T-helper 22 cell (primary cell): ENCODE measurements around the gene ADTRP.
"Not testable (repeated sequence)": the region's sequence is repeated elsewhere in the genome, so short reads cannot be mapped to it uniquely, and the experiment has no call there.

Experiments used
- DNase-seq: peaks from one replicate; pipeline ENCODE4 v3.0.0-alpha.2; 2020; ENCODE audit warnings: low read depth

The ADTRP gene

GRCh38 chr6:11803591-11803971, 25.0 kb upstream of the ADTRP start:
- DNase-seq = no peak

- no peak for DNase-seq
These were observed 24.4 kb upstream of the ADTRP start for GRCh38 chr6:11802886-11803590.

DNA sequence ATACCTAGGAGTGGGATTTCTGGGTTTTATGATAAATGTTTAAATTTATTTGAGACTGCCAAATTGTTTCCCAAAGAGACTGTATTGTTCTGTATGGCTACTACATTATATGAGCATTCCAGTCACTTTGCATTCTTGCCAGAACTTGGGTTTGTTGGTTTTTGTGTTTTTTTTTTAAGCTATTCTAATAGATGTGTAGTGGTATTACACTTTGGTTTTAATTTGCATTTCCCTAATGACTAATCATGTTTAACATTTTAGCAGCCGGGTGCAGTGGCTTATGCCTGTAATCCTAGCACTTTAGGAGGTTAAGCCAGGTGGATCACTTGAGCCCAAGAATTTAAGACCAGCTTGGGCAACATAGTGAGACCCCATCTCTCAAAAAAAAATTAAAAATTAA, 21.9 kb upstream of the ADTRP start:
- not testable (repeated sequence) for DNase-seq

- DNase-seq = no peak
These were observed 19.9 kb upstream of the ADTRP start for GRCh38 chr6:11798538-11798937.

- no peak for DNase-seq
These were observed 19.5 kb upstream of the ADTRP start for GRCh38 chr6:11798096-11798495.

GRCh38 chr6:11796829-11797228, 18.2 kb upstream of the ADTRP start:
- DNase-seq = no peak

GRCh38 chr6:11795403-11795802, 16.8 kb upstream of the ADTRP start:
- DNase-seq = no peak

GRCh38 chr6:11793277-11793676, 14.7 kb upstream of the ADTRP start:
- no peak for DNase-seq

DNA sequence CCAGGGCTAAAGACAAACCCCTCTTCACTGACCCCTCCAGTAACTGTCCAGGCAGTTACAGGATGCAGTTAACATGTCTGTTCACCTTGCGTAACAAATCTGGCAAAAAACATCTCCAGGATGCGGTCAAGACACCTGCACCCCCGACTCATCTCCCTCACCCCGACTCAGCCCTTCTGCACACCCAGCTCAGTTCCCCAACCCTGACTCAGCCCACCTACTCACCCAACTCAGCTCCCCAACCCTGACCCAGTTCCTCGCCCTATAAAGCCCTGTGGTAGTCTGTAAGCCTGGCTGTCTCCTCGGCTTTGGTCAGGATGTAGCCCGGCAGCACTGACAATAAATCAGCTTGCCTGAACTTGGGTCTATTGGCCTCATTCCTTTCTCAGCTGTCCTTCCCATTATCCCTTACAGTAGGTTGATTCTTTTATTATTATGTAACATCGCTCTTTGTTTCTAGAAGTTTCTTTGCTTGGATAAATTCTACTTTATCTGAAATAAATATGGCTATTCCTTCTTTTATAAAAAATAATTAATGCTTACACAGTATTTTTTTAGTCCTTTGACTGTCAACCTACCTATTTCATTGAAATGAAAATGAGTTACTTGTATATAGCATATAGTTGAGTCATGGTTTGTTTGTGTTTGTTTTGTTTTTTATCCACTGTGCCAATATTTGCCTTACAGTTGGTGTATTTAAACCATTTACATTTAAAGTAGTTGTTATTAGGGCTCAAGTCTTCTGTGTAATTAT, 12.9 kb upstream of the ADTRP start:
- no peak for DNase-seq

DNA sequence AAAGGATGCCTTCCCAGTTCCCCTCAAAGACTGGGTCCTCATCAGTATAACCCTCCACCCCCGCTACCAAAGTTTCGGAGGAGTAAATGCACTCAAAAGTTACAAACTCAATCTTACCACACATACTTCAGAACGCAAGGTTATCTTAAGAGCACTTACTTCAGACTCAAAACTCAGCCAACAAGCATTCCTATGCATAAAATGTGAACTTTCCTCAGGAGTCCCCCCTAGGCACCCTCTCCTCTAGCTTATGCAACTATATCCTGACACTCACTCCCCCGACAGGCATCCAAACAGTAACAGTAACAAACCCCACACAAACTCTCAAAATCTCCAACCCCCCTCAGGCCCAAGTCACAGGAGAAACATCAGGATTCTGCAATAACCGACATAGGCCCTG, 11.1 kb upstream of the ADTRP start:
- DNase-seq = no peak

DNA sequence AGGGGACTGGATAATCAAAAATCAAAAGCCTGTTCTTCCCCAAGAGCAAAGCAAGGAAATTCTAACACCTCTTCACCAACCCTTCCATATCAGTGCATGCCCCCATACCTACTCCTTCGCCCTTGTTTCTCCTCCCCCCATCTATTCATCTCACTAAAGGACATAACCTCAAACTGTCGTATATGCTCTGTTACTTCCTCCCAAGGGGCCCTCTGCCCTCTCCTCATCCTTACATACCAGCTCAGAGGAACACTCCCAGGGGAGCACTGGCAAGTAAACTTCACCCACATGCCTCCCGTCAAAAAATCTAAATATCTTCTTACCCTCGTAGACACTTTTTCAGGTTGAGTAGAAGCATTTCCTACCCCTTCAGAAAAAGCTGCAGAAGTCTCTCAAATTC, 9.4 kb upstream of the ADTRP start:
- no peak for DNase-seq

DNA sequence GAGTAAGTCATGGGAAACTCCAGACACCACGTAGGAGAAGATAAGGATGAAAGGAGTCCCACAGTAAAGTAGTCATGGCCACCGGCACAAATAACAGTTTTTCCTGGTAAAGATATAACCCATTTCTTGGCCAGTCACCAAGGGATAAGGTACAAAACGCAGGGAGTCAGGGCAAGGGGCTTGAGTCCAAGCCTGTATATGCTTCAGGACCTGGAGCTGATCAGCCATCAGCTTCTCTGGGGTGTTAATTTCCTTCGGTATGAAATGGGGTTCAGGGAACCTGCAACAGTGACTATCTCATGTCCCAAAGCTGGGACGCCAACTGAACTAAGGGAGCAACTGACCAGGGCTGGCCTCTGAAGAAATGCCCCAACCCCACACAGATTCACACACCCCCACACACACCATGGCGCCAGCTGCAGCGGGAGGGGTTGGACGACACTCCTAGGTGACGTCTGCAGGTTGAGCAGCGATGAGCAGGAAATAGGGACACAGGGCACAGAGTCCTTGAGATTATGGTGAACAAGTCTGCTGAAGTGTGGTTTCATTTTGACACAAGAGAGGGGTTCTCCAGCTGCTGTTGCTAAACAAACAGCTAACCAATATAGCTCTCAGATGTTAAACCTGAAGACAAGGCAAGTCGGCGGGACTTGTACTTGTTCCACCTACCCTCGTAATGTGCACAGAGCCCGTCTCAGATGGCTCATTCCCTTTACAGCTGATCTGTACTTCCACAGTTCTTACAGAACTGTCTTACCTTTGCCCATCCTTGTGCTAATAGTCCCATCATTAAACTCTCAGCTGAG, 7.4 kb upstream of the ADTRP start:
- DNase-seq = peak; percentile 8

- no peak for DNase-seq
These were observed 6.8 kb upstream of the ADTRP start for GRCh38 chr6:11785415-11785773.

- DNase-seq = no peak
These were observed 5.7 kb upstream of the ADTRP start for GRCh38 chr6:11784341-11784740.

- DNase-seq = no peak
These were observed 5.0 kb upstream of the ADTRP start for GRCh38 chr6:11783524-11784064.

GRCh38 chr6:11782524-11782923, 3.9 kb upstream of the ADTRP start:
- no peak for DNase-seq

- no peak for DNase-seq
These were observed 1.5 kb upstream of the ADTRP start for GRCh38 chr6:11780097-11780428.

DNA sequence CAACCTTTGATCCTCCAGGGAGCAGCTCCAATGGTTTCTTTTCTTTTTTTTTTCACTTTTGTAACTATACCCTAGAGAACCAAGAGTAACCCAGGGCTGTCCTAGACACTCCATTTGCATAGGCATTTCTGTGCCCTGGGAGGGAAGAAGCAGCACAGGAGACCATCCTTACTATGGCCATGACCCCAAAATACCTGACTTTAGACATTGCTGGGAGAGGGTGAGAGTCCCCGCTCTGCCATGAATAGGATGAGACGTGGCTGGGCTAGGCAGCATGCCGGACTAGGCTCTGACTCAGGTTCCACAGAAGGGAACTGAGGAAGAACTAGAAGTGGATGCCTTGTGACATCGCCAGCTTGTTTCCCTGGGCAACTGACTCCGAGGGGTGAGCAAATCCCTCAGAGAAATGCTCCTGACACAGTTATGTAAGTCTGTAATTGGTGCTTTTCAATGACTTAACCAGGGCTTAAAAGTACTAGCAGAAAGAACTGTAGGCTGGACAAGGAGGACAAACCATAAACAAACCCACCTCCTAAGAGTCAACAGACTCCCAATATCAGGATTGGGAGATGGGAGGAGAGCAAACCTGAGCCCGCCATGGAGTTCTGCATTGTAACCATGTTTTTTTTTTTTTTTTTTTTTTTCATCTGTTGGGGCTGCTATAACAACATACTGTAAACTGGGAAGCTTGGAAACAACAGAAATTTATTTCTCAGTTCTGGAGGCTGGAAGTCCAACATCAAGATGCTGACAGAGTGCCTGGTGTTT, 910 bp upstream of the ADTRP start:
- DNase-seq = no peak

- DNase-seq = no peak
These were observed 567 bp downstream of the ADTRP start for GRCh38 chr6:11778036-11778435.

DNA sequence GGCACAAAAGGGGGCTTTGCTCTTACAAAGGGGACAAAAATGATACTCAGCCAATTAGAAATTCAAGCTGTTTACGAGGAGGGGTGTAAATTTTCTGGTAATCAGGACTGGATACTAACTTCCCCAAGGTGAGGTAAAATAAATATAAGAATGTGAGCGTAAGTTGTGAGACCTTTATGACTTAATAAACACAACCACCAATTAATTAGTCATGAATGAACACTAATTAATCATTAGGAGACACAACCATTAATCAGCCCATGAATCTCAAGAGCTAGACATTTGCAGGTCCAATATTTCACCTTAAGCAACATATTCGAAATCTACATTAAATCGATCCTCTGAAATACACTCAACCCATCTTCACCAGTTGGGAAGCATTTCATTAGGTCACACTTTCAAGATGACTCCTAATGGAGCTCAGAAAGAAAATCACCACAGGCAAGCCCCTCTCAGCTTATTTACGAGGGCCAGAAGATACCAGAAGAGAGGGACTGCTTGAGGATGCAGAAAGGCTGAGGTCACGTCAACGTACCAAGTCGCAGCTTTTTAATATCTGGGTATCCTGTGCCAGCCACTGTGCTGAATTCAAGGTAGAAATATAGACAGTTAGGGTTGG, 2.7 kb downstream of the ADTRP start:
- no peak for DNase-seq

DNA sequence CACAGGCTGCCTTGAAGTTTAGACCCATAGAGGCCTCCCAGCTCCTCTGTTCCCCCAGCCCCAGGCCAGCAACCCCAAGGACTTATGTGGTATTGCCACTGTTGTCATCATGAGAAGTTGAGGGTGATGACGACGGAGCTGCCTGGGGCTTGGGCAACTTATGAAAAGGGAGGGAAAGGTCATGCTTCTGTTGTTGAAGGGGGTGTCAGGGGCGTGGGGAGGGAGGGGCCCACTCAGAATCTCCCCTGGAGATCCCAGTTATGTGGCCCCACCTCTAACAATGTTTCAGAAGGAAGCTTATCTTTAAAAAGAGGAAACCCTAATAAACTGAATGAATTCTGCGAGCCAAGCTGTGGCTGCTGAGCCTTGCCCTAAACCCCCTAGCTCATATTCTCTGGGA, 4.2 kb downstream of the ADTRP start:
- no peak for DNase-seq

GRCh38 chr6:11773581-11773980, 5.0 kb downstream of the ADTRP start:
- DNase-seq = no peak
